Heart left ventricle (tissue), 16 donors: ENCODE measurements around the gene EDEM1. TPM values are rescaled to one million over a fixed set of nuclear protein-coding genes. Genes with fewer than 3 reads are reported as not detected.
"Not testable (repeated sequence)": the region's sequence is repeated elsewhere in the genome, so short reads cannot be mapped to it uniquely, and the experiment has no call there.

Experiments used
- ATAC-seq, 4 donors: fragments of 200-7000 bp; cut with Tn5 transposase; one replicate each; pipeline ENCODE4 v1.9.1; 2020 to 2022; ENCODE audit warnings: moderate library complexity in 4 of 4, mild to moderate bottlenecking in 3 of 4, moderate number of reproducible peaks in 1 of 4
- DNase-seq, 5 donors: peaks; one replicate each; pipeline ENCODE4 v3.0.0-alpha.2; 2020
- H3K27ac ChIP-seq, 12 donors: fragments of 200-600 bp; sonication (generic) in 4 of 12; one replicate each; pipeline versions ENCODE4 v1.5.0 to v1.8.0; 2016 to 2022; ENCODE audit warnings: mild to moderate bottlenecking in 2 of 12
- H3K27me3 ChIP-seq, 9 donors: fragments of 200-600 bp; sonication (generic) in 2 of 9; one replicate each; pipeline versions ENCODE4 v1.5.1 to v1.8.0; 2016 to 2022; ENCODE audit warnings: mild to moderate bottlenecking in 3 of 9
- H3K36me3 ChIP-seq, 9 donors: fragments of 200-600 bp; sonication (generic) in 2 of 9; one replicate each; pipeline versions ENCODE4 v1.5.0 to v1.8.0; 2018 to 2022; ENCODE audit warnings: mild to moderate bottlenecking in 2 of 9
- H3K4me1 ChIP-seq, 12 donors: fragments of 200-600 bp; sonication (generic) in 4 of 12; one replicate each; pipeline versions ENCODE4 v1.5.0 to v1.8.0; 2016 to 2022; ENCODE audit warnings: mild to moderate bottlenecking in 3 of 12
- H3K4me3 ChIP-seq, 12 donors: fragments of 200-600 bp; sonication (generic) in 4 of 12; one replicate each; pipeline versions ENCODE4 v1.5.0 to v1.8.0; 2017 to 2022; ENCODE audit warnings: mild to moderate bottlenecking in 9 of 12, moderate library complexity in 4 of 12
- H3K9me3 ChIP-seq, 12 donors: fragments of 200-600 bp; sonication (generic) in 4 of 12; one replicate each; pipeline versions ENCODE4 v1.5.0 to v1.8.0; 2016 to 2022; ENCODE audit warnings: mild to moderate bottlenecking in 1 of 12
- POLR2A ChIP-seq, 2 donors: fragments of 450-650 bp; IDR thresholded peaks; one replicate each; pipeline ENCODE4 v1.6.1; 2017; ENCODE audit warnings: antibody characterized with exemption in 2 of 2, mild to moderate bottlenecking in 2 of 2, moderate library complexity in 2 of 2
- WGBS, 4 donors: extraction: QIAGEN DNeasy Blood & Tissue Kit in 2 of 4; methylation state at CpG; one replicate each; pipeline versions ENCODE4 v1.1.5 to v1.1.7; 2013 to 2018; 5-methylcytosine and 5-hydroxymethylcytosine counted together
- intact Hi-C, 10 donors: fragments of 100-400 bp; cut with DNase I; formaldehyde crosslinking; loops; one replicate each; pipeline versions ENCODE4 v1.11.1 to v1.14.2; 2022
- polyA plus RNA-seq, 2 donors: library from polyadenylated mRNA; stranded (reverse); fragments of 200-250 nt; gene quantifications; one replicate each; pipeline ENCODE4 v1.2.3, GENCODE V29; 2013
- total RNA-seq, 9 donors: library from RNA; depleted of rRNA in 2 of 9; stranded (reverse); fragments of >200 nt in 2 of 9; fragmentation: NEBNext Ultra II Directional in 3 of 9; extraction: Animal tissue kit (Norgen Biotek cat#: 25700) in 3 of 9; gene quantifications; one replicate each; pipeline versions ENCODE4 v1.1.0 to v1.2.4, GENCODE V29; 2016 to 2023
- TF ChIP-seq, protein P1 (sequence below), 12 donors: fragments of 200-600 bp; sonication (generic) in 4 of 12; IDR thresholded peaks; one replicate each; pipeline versions ENCODE4 v1.5.0 to v1.8.0; 2018 to 2022; ENCODE audit warnings: antibody characterized with exemption in 12 of 12, mild to moderate bottlenecking in 5 of 12
- donor health status: ischemic (EF 13 %, LVEDD 7.1; RV severe dilation, severe dysfunction).
- donor health status: healthy with polysubstance abuse.
- donor health status: DM: no; HTN: yes; CAD: no.
- donor health status: DM: no; HTN: no; CAD: no.
- donor health status: ischemic (EF 25% LVEDD 6.9; RV normal size, moderate dysfunction).
- donor health status: ischemic (EF 25% LVEDD 5.7; RV mildly dilated, moderate dysfunction).
- donor health status: healthy.
- donor health status: DM: yes; HTN: yes; CAD: no.
- donor health status: ischemic (EF 35%, LVEDD 5.7; RV mildly dilated, moderate dysfunction).
- donor health status: nonischemic (EF 11% LVEDD 7.7; RV severe dilation, severe dysfunction).
- donor health status: DM: yes; HTN: yes; CAD: no.
- donor health status: PGD.
- donor health status: ischemic (EF 29% LVEDD 5.4; RV normal size, mild dysfunction).
- donor health status: nonischemic (EF 23%, LVEDD 6.1; RV moderate dilation, normal function).

The EDEM1 gene
- total and polyA plus RNA-seq, 11 donors: 1.9 to 24.6 (median 9.5) TPM

DNA sequence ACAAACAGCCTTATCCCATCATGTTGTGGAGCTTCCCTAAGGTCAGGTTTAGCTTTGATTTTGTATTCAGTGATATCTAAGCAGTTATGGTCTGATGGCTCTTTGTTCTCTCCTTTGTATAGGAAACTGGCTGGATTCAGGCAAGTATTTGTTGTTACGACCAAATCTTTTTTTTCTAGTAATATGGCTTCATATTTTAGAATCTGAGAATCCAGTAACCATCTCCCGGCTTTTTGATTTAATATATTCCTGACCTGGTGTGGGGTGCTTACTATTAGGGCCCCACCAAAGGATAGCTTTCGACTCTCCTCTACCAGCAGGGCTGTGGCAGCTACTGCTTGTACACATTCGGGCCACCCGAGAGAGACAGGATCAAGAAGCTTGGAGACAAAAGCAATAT is 42.4 kb upstream of the EDEM1 start:
- H3K27ac ChIP-seq: peak overlapping the region in 1 of 12 donors; percentile 44
- H3K4me3 ChIP-seq: no peak overlapping the region
- H3K9me3 ChIP-seq: peaks cover 0 to 19% (median 0%) of the 10 kb centered on the region in 12 donors
- intact Hi-C loops: no loop called here
- peaks cover 0 to 81% (median 6%) of the 10 kb centered on the region in 12 donors for H3K4me1 ChIP-seq
- TF ChIP-seq POLR2A (IDR thresholded peaks at IDR 0.05): no peak
- TF ChIP-seq, protein P1, sequence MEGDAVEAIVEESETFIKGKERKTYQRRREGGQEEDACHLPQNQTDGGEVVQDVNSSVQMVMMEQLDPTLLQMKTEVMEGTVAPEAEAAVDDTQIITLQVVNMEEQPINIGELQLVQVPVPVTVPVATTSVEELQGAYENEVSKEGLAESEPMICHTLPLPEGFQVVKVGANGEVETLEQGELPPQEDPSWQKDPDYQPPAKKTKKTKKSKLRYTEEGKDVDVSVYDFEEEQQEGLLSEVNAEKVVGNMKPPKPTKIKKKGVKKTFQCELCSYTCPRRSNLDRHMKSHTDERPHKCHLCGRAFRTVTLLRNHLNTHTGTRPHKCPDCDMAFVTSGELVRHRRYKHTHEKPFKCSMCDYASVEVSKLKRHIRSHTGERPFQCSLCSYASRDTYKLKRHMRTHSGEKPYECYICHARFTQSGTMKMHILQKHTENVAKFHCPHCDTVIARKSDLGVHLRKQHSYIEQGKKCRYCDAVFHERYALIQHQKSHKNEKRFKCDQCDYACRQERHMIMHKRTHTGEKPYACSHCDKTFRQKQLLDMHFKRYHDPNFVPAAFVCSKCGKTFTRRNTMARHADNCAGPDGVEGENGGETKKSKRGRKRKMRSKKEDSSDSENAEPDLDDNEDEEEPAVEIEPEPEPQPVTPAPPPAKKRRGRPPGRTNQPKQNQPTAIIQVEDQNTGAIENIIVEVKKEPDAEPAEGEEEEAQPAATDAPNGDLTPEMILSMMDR (IDR thresholded peaks at IDR 0.05): no peak
- no peaks in the 10 kb centered on the region for H3K36me3 ChIP-seq
- DNase-seq (no peak), ATAC-seq (no peak)
- 86 to 98% (median 89%) methylated on average over 5 of the region's 5 CpGs for WGBS, 4 donors
- H3K27me3 ChIP-seq: no peaks in the 10 kb centered on the region

GRCh38 chr3:5147152-5147551 is 40.4 kb upstream of the EDEM1 start:
- WGBS, 4 donors: 91 to 98% (median 96%) methylated on average over 5 of the region's 5 CpGs
- H3K4me3 ChIP-seq, DNase-seq, intact Hi-C loops, H3K27ac ChIP-seq, ATAC-seq, H3K27me3 ChIP-seq, H3K36me3 ChIP-seq: not testable (repeated sequence)
- peaks cover 0 to 19% (median 0%) of the 10 kb centered on the region in 12 donors for H3K9me3 ChIP-seq
- H3K4me1 ChIP-seq: peaks cover 0 to 76% (median 6%) of the 10 kb centered on the region in 12 donors

GRCh38 chr3:5149306-5149880 is 38.1 kb upstream of the EDEM1 start:
- peaks cover 0 to 11% (median 0%) of the 10 kb centered on the region in 12 donors for H3K9me3 ChIP-seq
- TF ChIP-seq, protein P1 (IDR thresholded peaks at IDR 0.05): no peak
- TF ChIP-seq POLR2A (IDR thresholded peaks at IDR 0.05): no peak
- no peak overlapping the region for H3K27ac ChIP-seq
- no peak for ATAC-seq
- peaks cover 0 to 53% (median 6%) of the 10 kb centered on the region in 12 donors for H3K4me1 ChIP-seq
- no peaks in the 10 kb centered on the region for H3K27me3 ChIP-seq
- 91 to 93% (median 92%) methylated on average over 7 of the region's 7 CpGs for WGBS, 4 donors
- no peaks in the 10 kb centered on the region for H3K36me3 ChIP-seq
- no peak for DNase-seq
- H3K4me3 ChIP-seq: no peak overlapping the region
- intact Hi-C loops: no loop called here

DNA sequence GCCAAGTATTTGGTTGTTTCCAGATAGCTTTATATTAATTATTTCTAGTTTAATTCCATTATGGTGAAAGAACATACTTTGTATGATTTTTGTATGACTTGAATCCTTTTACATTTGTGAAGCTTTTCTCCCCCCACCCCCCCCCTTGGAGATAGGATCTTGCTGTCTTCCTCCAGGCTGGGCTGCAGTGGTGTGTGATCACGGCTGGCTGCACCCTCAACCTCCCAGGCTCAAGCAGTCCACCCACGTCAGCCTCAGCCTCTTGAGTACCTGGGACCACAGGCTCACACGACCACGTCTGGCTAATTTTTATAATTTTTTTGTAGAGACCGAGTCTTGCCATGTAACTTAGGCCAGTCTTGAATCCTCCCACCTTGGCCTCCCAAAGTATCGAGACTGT is 35.9 kb upstream of the EDEM1 start:
- intact Hi-C loops: no loop called here
- Histone ChIP-seq H3K9me3 (peaks cover 0 to 7% (median 0%) of the 10 kb centered on the region in 12 donors), H3K27ac (no peak overlapping the region), H3K27me3 (no peaks in the 10 kb centered on the region), H3K36me3 (no peaks in the 10 kb centered on the region), H3K4me1 (peaks cover 0 to 44% (median 6%) of the 10 kb centered on the region in 12 donors), H3K4me3 (no peak overlapping the region)
- no peak for DNase-seq
- WGBS, 4 donors: 87 to 95% (median 90%) methylated on average over 6 of the region's 6 CpGs
- TF ChIP-seq, protein P1 (IDR thresholded peaks at IDR 0.05): no peak
- no peak for TF ChIP-seq POLR2A (IDR thresholded peaks at IDR 0.05)
- no peak for ATAC-seq

DNA sequence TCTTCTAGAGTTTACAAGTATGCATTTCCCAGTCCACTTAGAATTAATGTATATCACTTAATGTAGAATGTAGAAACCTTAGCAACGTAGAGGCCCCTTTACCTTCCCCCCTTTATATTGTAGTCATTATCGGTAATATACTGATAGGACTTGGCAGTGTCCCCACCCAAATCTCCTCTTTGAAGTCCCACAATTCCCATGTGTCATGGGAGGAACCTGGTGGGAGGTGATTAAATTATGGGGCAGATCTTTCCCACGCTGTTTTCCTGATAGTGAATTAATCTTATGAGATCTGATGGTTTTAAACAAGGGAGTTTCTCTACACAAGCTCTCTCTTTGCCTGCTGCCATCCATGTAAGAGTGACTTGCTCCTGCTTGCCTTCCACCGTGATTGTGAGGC is 34.4 kb upstream of the EDEM1 start:
- 69 to 81% (median 78%) methylated on average over 4 of the region's 4 CpGs for WGBS, 4 donors
- Histone ChIP-seq H3K9me3 (no peaks in the 10 kb centered on the region), H3K27me3 (no peaks in the 10 kb centered on the region), H3K4me1 (peaks cover 0 to 38% (median 6%) of the 10 kb centered on the region in 12 donors), H3K4me3 (no peak overlapping the region), H3K27ac (no peak overlapping the region), H3K36me3 (no peaks in the 10 kb centered on the region)
- DNase-seq (no peak), ATAC-seq (no peak)
- intact Hi-C loops: no loop called here
- no peak for TF ChIP-seq POLR2A (IDR thresholded peaks at IDR 0.05)
- TF ChIP-seq, protein P1 (IDR thresholded peaks at IDR 0.05): no peak
